ENCODE data around the gene NCAM1. TPM values are rescaled to one million over a fixed set of nuclear protein-coding genes. Genes with fewer than 3 reads are reported as not detected.

Gene NCAM1
- total and polyA plus RNA-seq, 2 donors (not counting 3 experiments of a cell fraction or from before 2014, with no cell fraction given), result 0.03 TPM; not detected in 1

DNA sequence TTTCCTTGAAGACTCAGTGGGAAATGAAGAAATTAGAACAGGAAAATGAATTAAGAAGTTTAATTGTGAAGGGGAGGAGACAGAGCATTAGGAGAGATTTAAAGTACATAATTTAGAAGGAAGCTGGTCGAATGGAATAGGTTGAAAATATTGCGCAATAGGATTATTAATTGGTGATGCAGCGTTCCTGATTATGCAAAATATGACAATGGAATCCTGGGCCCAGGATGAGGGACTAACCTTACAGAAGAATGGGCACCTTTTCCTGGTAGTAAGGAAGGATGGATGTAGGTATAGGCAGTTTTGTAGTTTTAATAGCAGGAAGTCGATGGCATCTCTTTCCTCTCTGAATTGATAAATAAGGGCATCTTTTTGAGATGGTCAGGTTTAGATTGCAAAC lies 360.9 kb downstream of the NCAM1 start:
- intact Hi-C loops (cut with micrococcal nuclease), result no loop called here
- no peaks in the 10 kb centered on the region for H3K27me3 ChIP-seq (ENCODE audit: control insufficient read depth in 2 of 2, insufficient read depth in 2 of 2, low read length in 2 of 2)

More for the DNA sequence above, 360.9 kb downstream of the NCAM1 start:
- H3K9ac ChIP-seq (replicated peaks; ENCODE audit: extremely low read depth, insufficient read depth, low read length), result no peak overlapping the region
- TF ChIP-seq FOS (IDR thresholded peaks at IDR 0.05; ENCODE audit: borderline replicate concordance, insufficient read depth, low read length) (no peak), EZH2 (IDR thresholded peaks at IDR 0.05; ENCODE audit: borderline replicate concordance, low read depth, low read length, severe bottlenecking) (no peak), POLR2A (IDR thresholded peaks at IDR 0.05; ENCODE audit: low read depth, low read length) (no peak), POLR2AphosphoS5 (IDR thresholded peaks at IDR 0.05; ENCODE audit: insufficient read depth, low read depth, low read length) (no peak), GATA2 (IDR thresholded peaks at IDR 0.05; ENCODE audit: insufficient read depth, insufficient read length, low read depth, low read length) (no peak), MYC (IDR thresholded peaks at IDR 0.05; ENCODE audit: low read depth, low read length) (no peak), JUN (IDR thresholded peaks at IDR 0.05; ENCODE audit: borderline replicate concordance, insufficient read depth, insufficient read length, low read depth) (no peak)
- TF ChIP-seq, protein P1, sequence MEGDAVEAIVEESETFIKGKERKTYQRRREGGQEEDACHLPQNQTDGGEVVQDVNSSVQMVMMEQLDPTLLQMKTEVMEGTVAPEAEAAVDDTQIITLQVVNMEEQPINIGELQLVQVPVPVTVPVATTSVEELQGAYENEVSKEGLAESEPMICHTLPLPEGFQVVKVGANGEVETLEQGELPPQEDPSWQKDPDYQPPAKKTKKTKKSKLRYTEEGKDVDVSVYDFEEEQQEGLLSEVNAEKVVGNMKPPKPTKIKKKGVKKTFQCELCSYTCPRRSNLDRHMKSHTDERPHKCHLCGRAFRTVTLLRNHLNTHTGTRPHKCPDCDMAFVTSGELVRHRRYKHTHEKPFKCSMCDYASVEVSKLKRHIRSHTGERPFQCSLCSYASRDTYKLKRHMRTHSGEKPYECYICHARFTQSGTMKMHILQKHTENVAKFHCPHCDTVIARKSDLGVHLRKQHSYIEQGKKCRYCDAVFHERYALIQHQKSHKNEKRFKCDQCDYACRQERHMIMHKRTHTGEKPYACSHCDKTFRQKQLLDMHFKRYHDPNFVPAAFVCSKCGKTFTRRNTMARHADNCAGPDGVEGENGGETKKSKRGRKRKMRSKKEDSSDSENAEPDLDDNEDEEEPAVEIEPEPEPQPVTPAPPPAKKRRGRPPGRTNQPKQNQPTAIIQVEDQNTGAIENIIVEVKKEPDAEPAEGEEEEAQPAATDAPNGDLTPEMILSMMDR (IDR thresholded peaks at IDR 0.05; ENCODE audit: extremely low read depth in 1 of 2, insufficient read depth in 1 of 2, low read depth in 1 of 2, low read length in 2 of 2), result no peak
- TF ChIP-seq, protein P2, sequence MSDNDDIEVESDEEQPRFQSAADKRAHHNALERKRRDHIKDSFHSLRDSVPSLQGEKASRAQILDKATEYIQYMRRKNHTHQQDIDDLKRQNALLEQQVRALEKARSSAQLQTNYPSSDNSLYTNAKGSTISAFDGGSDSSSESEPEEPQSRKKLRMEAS (IDR thresholded peaks at IDR 0.05; ENCODE audit: insufficient read depth, insufficient read length), result no peak
- POLR2A ChIA-PET, result no interaction called here
- H4K20me1 ChIP-seq (replicated peaks; ENCODE audit: control insufficient read depth, extremely low read depth, insufficient read depth, low read length), result no peaks in the 10 kb centered on the region
- no peaks in the 10 kb centered on the region for H3K9me1 ChIP-seq (replicated peaks; ENCODE audit: control insufficient read depth, extremely low read depth, insufficient read depth, low read length)
- no peak overlapping the region for H3K27ac ChIP-seq (ENCODE audit: insufficient read depth, low read depth, low read length)
- CTCF ChIA-PET, result interaction anchor here (1.1 kb wide), 1 partner anchor 452 kb away, joined by 3 read pairs; the partner anchor contains the start of gene ZW10
- H3K9me3 ChIP-seq (replicated peaks; ENCODE audit: control insufficient read depth, insufficient read depth, low read length), result no peaks in the 10 kb centered on the region
- no peak overlapping the region for H3K4me3 ChIP-seq (replicated peaks in 1 of 3; ENCODE audit: insufficient read depth in 1 of 3, low read depth in 1 of 3, low read length in 3 of 3)
- H3K4me2 ChIP-seq (ENCODE audit: insufficient read depth, low read length), result no peak overlapping the region
- no peak overlapping the region for H2AFZ ChIP-seq (ENCODE audit: low read depth, low read length)
- no peaks in the 10 kb centered on the region for H3K36me3 ChIP-seq (ENCODE audit: control insufficient read depth in 2 of 2, extremely low read depth in 1 of 2, insufficient read depth in 2 of 2, low read length in 2 of 2)
- dilution Hi-C loops (cut with MboI; ENCODE audit: extremely low pct_ligation_motif_present, low sequenced_read_pairs), result no loop called here
- DNase-seq (ENCODE audit: low read depth, low spot score), result no peak
- FAIRE-seq, result no peak
- BruUV-seq (replicated peaks), result no TSS peak
- no peaks in the 10 kb centered on the region for H3K4me1 ChIP-seq (ENCODE audit: control insufficient read depth, extremely low read depth, insufficient read depth, low read length)
- H3K79me2 ChIP-seq (ENCODE audit: control insufficient read depth, insufficient read depth, low read length), result no peaks in the 10 kb centered on the region

Data from endothelial cell of umbilical vein (primary cell).